DMS79 (cell line): ENCODE data around the gene CPPED1.
"Not testable (repeated sequence)": the region's sequence is repeated elsewhere in the genome, so short reads cannot be mapped to it uniquely, and the experiment has no call there.

Experiments used
- DNase-seq: peaks from one replicate; lab custom pipeline; 2025; lab: John Stamatoyannopoulos, UW

CPPED1 gene

GRCh38 chr16:12802048-12802447 lies 1.6 kb downstream of the CPPED1 start:
- no peak for DNase-seq

GRCh38 chr16:12801511-12802042 lies 2.1 kb downstream of the CPPED1 start:
- DNase-seq: no peak

GRCh38 chr16:12800817-12801216 lies 2.9 kb downstream of the CPPED1 start:
- no peak for DNase-seq

- DNase-seq: not testable (repeated sequence)
These were observed 3.7 kb downstream of the CPPED1 start for GRCh38 chr16:12799996-12800395.

GRCh38 chr16:12798846-12799245 lies 4.8 kb downstream of the CPPED1 start:
- DNase-seq: no peak

- DNase-seq: no peak
These were observed 5.5 kb downstream of the CPPED1 start for GRCh38 chr16:12798171-12798570.

GRCh38 chr16:12796498-12796897 lies 7.2 kb downstream of the CPPED1 start:
- DNase-seq: no peak

GRCh38 chr16:12794486-12795387 lies 8.9 kb downstream of the CPPED1 start:
- DNase-seq: no peak

- no peak for DNase-seq
These were observed 9.8 kb downstream of the CPPED1 start for GRCh38 chr16:12793865-12794240.

GRCh38 chr16:12793120-12793864 lies 10.4 kb downstream of the CPPED1 start:
- no peak for DNase-seq

GRCh38 chr16:12792528-12792927 lies 11.2 kb downstream of the CPPED1 start:
- DNase-seq: not testable (repeated sequence)

GRCh38 chr16:12791340-12791739 lies 12.3 kb downstream of the CPPED1 start:
- DNase-seq: no peak

- no peak for DNase-seq
These were observed 14.9 kb downstream of the CPPED1 start for GRCh38 chr16:12788758-12789157.

GRCh38 chr16:12786081-12786480 lies 17.6 kb downstream of the CPPED1 start:
- no peak for DNase-seq

GRCh38 chr16:12784076-12784475 lies 19.6 kb downstream of the CPPED1 start:
- DNase-seq: no peak

- DNase-seq: no peak
These were observed 21.9 kb downstream of the CPPED1 start for GRCh38 chr16:12781777-12782176.

GRCh38 chr16:12780467-12780866 lies 23.2 kb downstream of the CPPED1 start:
- no peak for DNase-seq

- no peak for DNase-seq
These were observed 25.0 kb downstream of the CPPED1 start for GRCh38 chr16:12778726-12779125.

GRCh38 chr16:12775656-12776236 lies 27.9 kb downstream of the CPPED1 start:
- no peak for DNase-seq

GRCh38 chr16:12773221-12773620 lies 30.5 kb downstream of the CPPED1 start:
- DNase-seq: no peak

- DNase-seq: no peak
These were observed 32.3 kb downstream of the CPPED1 start for GRCh38 chr16:12771341-12771798.

- DNase-seq: no peak
These were observed 34.2 kb downstream of the CPPED1 start for GRCh38 chr16:12769525-12769924.
